Measurements from ENCODE around the gene B3GALT6.

Gene B3GALT6

GRCh38 chr1:1217621-1218523 is 14.2 kb upstream of the B3GALT6 start:
- peak in 1 of 2 donors; percentile 6 for DNase-seq

- DNase-seq: no peak
Observed at GRCh38 chr1:1218524-1219200, 13.4 kb upstream of the B3GALT6 start.

GRCh38 chr1:1219341-1219740 is 12.7 kb upstream of the B3GALT6 start:
- DNase-seq: no peak

- DNase-seq: no peak
Observed at GRCh38 chr1:1220197-1220596, 11.8 kb upstream of the B3GALT6 start.

GRCh38 chr1:1221887-1222574 is 10.0 kb upstream of the B3GALT6 start:
- no peak for DNase-seq

- no peak for DNase-seq
Observed at GRCh38 chr1:1222575-1223225, 9.3 kb upstream of the B3GALT6 start.

- no peak for DNase-seq
Observed at GRCh38 chr1:1223321-1223720, 8.7 kb upstream of the B3GALT6 start.

- no peak for DNase-seq
Observed at GRCh38 chr1:1223891-1224290, 8.1 kb upstream of the B3GALT6 start.

- no peak for DNase-seq
Observed at GRCh38 chr1:1225238-1225845, 6.7 kb upstream of the B3GALT6 start.

GRCh38 chr1:1225913-1226312 is 6.1 kb upstream of the B3GALT6 start:
- DNase-seq: peak in 1 of 2 donors; percentile 1

GRCh38 chr1:1226566-1227362 is 5.3 kb upstream of the B3GALT6 start:
- DNase-seq: no peak

GRCh38 chr1:1227386-1227785 is 4.7 kb upstream of the B3GALT6 start:
- DNase-seq: no peak

- DNase-seq: no peak
Observed at GRCh38 chr1:1228187-1228586, 3.9 kb upstream of the B3GALT6 start.

GRCh38 chr1:1228596-1229321 is 3.3 kb upstream of the B3GALT6 start:
- DNase-seq: no peak

GRCh38 chr1:1229770-1230169 is 2.3 kb upstream of the B3GALT6 start:
- no peak for DNase-seq

- no peak for DNase-seq
Observed at GRCh38 chr1:1230656-1231399, 1.2 kb upstream of the B3GALT6 start.

GRCh38 chr1:1231400-1232207 is 433 bp upstream of the B3GALT6 start, which contains the start of gene SDF4:
Gene SDF4, minus strand, starts transcription at chr1:1232001. Its CDS starts 3,229 bp downstream, at chr1:1228772.
- peak; percentile 89 to 95 for DNase-seq

- DNase-seq: no peak
Observed at GRCh38 chr1:1232796-1233566, 944 bp downstream of the B3GALT6 start.

GRCh38 chr1:1233567-1233892 is 1.5 kb downstream of the B3GALT6 start:
- no peak for DNase-seq

Measured in hippocampal formation (tissue), 2 donors.